GM10266 (cell line): ENCODE results near the gene DNAH5.

Experiments used
- DNase-seq: peaks from one replicate; pipeline ENCODE4 v3.0.0; 2012; ENCODE audit errors: extremely low spot score
- TF ChIP-seq, protein P1 (sequence below): IDR thresholded peaks from 2 replicates; pipeline ENCODE4 v1.5.1; 2012; ENCODE audit warnings: mild to moderate bottlenecking, low read depth; ENCODE audit not compliant: control insufficient read depth, insufficient read depth; ENCODE audit errors: missing control alignments

DNAH5 gene

DNA sequence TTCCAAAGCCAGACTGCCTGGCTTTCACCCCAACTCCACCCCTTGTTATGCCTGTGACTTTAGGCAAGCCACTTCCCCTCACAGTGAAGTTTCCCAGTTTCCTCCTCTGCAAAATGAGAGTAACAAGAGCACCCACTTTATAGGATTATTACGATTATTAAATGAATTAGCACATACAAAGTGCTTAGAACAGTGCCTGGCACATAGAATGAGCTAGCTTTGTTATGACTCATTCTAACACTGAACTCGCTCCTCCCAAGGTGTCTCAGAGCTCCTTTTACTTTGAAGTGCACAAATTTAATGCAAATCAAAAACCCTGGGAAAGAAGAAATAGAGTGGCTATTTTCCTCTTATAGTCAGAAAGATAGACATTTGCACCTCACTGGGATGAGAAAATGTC lies 34.3 kb downstream of the DNAH5 start:
- no peak for DNase-seq
- TF ChIP-seq, protein P1, sequence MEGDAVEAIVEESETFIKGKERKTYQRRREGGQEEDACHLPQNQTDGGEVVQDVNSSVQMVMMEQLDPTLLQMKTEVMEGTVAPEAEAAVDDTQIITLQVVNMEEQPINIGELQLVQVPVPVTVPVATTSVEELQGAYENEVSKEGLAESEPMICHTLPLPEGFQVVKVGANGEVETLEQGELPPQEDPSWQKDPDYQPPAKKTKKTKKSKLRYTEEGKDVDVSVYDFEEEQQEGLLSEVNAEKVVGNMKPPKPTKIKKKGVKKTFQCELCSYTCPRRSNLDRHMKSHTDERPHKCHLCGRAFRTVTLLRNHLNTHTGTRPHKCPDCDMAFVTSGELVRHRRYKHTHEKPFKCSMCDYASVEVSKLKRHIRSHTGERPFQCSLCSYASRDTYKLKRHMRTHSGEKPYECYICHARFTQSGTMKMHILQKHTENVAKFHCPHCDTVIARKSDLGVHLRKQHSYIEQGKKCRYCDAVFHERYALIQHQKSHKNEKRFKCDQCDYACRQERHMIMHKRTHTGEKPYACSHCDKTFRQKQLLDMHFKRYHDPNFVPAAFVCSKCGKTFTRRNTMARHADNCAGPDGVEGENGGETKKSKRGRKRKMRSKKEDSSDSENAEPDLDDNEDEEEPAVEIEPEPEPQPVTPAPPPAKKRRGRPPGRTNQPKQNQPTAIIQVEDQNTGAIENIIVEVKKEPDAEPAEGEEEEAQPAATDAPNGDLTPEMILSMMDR: no peak

DNA sequence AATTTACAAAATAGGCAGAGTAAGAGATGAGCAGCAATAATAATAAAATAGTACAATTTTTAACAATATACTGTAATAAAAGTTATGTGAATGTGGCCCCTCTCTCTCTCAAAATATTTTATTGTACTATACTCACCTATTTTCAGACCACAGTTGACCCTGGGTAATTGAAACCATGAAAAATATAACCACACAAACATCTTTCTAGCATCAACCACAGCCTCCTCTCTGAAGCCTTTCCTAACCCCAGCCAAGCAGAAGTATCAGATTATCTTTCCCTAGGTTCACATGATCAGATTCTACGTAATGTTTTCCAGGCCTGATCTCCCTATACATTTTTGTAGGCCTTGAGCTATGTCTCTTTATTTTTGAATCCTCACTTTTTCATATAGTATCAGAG lies 35.2 kb downstream of the DNAH5 start:
- no peak for DNase-seq
- TF ChIP-seq, protein P1: no peak

DNA sequence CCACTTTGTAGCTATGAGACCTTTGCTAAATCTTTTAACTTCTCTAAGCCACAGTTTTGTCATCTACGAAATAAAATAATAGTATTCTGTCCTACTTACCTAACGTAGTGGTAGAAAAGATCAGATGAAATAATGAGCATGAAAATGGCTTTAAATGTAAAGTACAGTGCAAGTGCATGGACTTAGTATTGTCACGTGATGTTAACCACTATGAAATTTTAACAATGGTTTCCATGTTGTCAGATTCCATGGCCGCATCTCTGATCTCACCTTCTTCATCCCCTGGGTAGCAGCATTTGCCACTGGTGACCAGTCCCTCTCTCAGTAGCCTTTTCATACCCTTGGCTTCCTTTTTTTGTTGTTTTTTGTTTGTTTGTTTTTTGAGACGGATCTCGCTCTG lies 45.9 kb downstream of the DNAH5 start:
- TF ChIP-seq, protein P1: no peak
- DNase-seq: no peak

DNA sequence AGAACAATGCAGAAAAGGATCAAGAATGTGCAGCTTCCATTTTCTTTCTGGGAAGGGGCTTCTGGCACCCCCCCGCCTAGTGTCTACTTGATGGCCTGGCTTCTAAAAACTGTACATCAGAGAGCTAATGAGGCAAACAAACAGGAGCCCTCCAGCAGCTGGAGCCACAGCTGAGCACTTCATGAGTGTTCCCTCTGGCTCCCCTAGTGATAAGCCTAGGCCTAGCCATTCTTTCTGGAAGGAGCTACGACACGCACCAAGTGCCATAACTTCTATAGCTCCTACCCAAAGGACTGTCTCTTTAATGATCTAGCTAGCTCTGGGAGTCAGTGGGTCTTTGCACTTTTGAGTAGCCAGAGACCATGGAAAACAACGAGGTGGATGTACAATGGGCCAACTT lies 66.1 kb downstream of the DNAH5 start:
- TF ChIP-seq, protein P1: no peak
- no peak for DNase-seq

DNA sequence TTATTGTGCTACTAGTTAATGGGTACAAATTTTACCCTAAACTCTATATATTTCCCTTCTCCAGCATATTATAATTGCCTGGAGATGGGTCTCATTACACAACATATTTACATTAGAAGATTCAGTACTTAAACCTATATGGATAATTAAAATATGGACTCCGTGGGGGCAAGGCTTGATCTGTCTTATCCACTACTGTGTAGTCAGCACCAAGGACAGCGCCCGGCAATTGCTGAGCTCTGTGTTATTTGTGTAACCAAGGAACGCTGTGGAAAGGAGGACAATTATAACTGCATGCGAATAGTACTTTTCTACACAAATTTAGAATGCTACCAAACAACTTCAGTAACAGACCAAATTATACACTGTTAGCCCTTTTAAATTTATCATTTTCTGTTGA lies 77.7 kb downstream of the DNAH5 start:
- DNase-seq: peak; percentile 10
- TF ChIP-seq, protein P1: no peak

DNA sequence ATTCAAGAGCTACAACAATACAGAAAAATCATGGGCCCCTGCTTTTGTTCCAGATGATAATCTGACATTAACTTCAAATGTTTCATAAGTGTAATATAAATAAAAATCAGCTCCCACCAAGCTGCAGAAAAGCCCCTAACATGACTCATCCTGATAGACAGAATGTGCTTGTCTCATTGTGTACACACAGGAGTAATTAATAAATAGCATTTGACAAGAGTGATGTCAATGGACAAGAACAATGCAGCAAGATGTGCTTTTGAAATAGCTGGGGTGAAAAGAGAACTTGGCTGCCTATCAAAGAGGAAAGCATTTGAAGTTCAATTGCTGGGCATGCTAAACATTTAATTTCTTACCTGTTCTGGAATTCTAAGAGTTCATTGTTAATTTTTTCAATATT lies 79.2 kb downstream of the DNAH5 start:
- no peak for DNase-seq
- TF ChIP-seq, protein P1: no peak

DNA sequence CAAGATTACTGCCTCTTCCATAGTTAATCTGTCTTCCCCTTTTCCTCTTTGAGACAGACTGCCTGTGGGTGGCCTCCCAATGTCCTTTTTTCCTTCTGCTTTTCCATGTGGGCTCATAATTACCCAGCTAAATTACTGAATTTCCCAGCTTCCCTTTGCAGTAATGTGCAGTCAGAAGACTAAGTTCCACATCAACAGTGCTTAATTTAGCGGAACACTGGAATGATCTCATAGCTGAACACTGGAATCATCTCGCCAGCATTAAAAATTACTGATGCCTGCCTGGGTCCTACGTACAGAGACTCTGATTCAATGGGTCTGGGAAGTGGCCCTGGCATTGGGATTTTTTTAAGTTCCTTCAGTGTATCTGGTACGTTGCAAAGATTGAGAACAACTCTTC lies 84.3 kb downstream of the DNAH5 start:
- TF ChIP-seq, protein P1: no peak

More for the DNA sequence above, 84.3 kb downstream of the DNAH5 start:
- DNase-seq: no peak
